Nephron progenitor cell (in vitro differentiated cells): Measurements from ENCODE around the gene CFAP157.

Experiments
- DNase-seq: peaks from one replicate; pipeline ENCODE4 v3.0.0; 2021
- H3K27ac Mint-ChIP-seq: 2 replicates; pipeline ENCODE4 v1.8.0; 2021; ENCODE audit warnings: mild to moderate bottlenecking, moderate library complexity, mixed read lengths
- H3K27me3 Mint-ChIP-seq: 2 replicates; pipeline ENCODE4 v1.8.0; 2021; ENCODE audit warnings: mild to moderate bottlenecking, low read depth, mixed read lengths; ENCODE audit not compliant: poor library complexity
- H3K36me3 Mint-ChIP-seq: 2 replicates; pipeline ENCODE4 v1.8.0; 2021; ENCODE audit warnings: low read depth, mixed read lengths
- H3K4me1 Mint-ChIP-seq: 2 replicates; pipeline ENCODE4 v1.8.0; 2021; ENCODE audit warnings: mixed read lengths
- H3K4me3 Mint-ChIP-seq: 2 replicates; pipeline ENCODE4 v1.8.0; 2021; ENCODE audit warnings: mild to moderate bottlenecking, moderate library complexity, mixed read lengths
- H3K9me3 Mint-ChIP-seq: 2 replicates; pipeline ENCODE4 v1.8.0; 2021; ENCODE audit warnings: mild to moderate bottlenecking, moderate library complexity, mixed read lengths
- TF ChIP-seq, protein P1 (sequence below): fragments of 200-600 bp; sonication (generic); IDR thresholded peaks from 2 replicates; pipeline ENCODE4 v1.5.0; 2021; ENCODE audit warnings: antibody characterized with exemption

Gene CFAP157

DNA sequence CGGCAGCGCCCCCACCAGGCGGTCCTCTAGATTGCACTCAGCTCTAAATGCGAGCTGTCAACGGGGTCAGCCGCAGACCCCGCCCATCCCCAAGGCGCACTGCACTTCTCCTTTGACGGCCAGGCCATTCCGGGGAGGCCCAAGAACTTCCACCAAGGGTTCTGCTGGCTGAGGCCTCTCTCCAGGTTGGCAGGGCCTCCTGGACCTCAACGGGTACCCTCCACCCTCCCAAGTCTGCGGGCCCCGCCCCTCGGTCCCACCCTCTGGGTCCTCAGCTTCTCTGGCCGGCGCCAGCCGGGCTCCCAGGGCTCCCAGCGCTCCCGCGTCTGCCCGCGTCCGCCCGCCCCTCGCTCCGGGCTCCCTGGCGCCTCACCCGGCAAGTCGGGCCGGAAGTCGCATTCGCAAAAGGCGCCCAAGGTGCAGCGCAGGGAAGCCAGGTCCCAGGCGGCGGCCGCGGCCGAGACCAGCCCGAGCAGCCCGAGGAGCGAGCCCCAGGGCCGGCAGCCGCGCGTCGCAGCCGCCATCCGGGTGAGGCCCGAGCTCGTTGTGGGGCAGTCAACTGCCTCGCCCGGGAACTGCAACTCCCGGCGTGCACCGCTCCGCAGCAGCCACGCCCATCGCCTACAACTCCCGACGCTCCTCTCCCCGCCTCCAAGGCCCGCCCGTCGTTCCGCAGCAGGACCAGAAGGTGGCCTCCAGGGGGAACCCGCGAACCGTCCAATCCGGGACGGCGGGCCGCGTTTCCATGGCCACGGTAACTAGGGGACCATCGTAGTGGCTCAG is 28.1 kb downstream of the CFAP157 start, which contains the start of gene TOR2A:
Gene TOR2A (minus strand): TSS at position 548 of the 783 bp plus-strand sequence. CDS start 24 bp downstream, at position 524.
- no peaks in the 10 kb centered on the region for H3K9me3 Mint-ChIP-seq

DNA sequence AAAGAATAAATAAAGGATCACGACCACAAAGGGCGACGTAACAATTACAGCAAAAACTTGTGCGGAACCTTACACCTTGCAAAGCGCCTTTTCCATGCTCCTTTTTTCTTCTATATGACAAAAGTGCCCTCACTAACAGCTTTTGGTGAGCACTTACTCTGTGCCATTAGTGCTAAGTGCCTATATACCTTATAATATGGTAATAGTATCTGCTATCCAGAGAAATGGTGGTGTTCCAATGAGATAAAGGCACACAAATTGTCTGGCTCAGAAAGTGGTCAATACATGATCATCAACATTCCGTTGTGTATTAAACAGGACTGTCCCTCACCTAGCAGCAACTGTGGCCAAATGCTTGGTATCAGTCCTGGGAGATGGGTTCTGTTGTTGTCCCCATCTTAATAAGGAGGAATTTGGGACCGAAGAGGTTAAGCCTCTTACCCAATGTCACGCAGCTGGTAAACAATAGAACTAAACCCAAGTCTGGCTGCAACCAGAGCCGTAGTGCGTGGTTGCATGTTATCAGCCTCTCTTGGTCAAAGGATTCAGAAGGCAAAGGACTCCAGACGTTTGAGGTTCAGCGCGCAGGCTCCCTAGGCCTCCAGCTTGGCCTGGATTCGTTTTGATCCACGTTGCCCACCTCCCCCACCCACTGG is 28.9 kb downstream of the CFAP157 start:
- TF ChIP-seq, protein P1, sequence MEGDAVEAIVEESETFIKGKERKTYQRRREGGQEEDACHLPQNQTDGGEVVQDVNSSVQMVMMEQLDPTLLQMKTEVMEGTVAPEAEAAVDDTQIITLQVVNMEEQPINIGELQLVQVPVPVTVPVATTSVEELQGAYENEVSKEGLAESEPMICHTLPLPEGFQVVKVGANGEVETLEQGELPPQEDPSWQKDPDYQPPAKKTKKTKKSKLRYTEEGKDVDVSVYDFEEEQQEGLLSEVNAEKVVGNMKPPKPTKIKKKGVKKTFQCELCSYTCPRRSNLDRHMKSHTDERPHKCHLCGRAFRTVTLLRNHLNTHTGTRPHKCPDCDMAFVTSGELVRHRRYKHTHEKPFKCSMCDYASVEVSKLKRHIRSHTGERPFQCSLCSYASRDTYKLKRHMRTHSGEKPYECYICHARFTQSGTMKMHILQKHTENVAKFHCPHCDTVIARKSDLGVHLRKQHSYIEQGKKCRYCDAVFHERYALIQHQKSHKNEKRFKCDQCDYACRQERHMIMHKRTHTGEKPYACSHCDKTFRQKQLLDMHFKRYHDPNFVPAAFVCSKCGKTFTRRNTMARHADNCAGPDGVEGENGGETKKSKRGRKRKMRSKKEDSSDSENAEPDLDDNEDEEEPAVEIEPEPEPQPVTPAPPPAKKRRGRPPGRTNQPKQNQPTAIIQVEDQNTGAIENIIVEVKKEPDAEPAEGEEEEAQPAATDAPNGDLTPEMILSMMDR, result no peak
- Mint-ChIP-seq H3K4me1 (peaks cover 10% of the 10 kb centered on the region), H3K9me3 (no peaks in the 10 kb centered on the region), H3K27ac (no peak overlapping the region), H3K27me3 (peaks cover 23% of the 10 kb centered on the region), H3K36me3 (no peaks in the 10 kb centered on the region), H3K4me3 (peak overlapping the region; percentile 84)
- DNase-seq, result no peak

More for the DNA sequence above, 28.1 kb downstream of the CFAP157 start, which contains the start of gene TOR2A:
- no peaks in the 10 kb centered on the region for H3K36me3 Mint-ChIP-seq
- peaks cover 10% of the 10 kb centered on the region for H3K4me1 Mint-ChIP-seq
- TF ChIP-seq, protein P1, result peak; percentile 88
- peak within 1 kb of the TSS; percentile 84 for H3K4me3 Mint-ChIP-seq
- DNase-seq, result peak; percentile 99
- peaks cover 22% of the 10 kb centered on the region for H3K27me3 Mint-ChIP-seq
- no peak within 1 kb of the TSS for H3K27ac Mint-ChIP-seq

DNA sequence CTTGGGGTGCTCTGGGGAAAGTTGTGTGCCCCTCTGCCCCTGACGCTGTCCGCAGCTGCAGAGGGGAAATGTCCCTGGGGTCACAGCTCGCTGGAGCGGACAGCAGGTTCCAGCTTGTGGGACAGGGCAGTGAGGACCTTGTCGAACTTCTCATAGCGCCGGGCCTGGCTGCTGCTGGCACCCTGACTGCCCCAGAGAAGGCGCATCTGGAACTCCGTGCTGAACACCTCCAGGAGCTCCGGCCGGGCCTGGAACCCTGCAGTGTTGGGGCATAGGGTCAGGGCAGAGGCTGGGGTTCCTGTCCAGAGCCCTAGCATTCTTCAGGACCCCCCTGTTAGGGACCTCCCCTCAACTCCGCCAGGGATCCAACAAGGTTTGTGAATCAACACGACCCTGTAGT is 31.9 kb downstream of the CFAP157 start:
- peaks cover 39% of the 10 kb centered on the region for H3K27me3 Mint-ChIP-seq
- H3K4me1 Mint-ChIP-seq, result peaks cover 28% of the 10 kb centered on the region
- TF ChIP-seq, protein P1, result no peak

DNA sequence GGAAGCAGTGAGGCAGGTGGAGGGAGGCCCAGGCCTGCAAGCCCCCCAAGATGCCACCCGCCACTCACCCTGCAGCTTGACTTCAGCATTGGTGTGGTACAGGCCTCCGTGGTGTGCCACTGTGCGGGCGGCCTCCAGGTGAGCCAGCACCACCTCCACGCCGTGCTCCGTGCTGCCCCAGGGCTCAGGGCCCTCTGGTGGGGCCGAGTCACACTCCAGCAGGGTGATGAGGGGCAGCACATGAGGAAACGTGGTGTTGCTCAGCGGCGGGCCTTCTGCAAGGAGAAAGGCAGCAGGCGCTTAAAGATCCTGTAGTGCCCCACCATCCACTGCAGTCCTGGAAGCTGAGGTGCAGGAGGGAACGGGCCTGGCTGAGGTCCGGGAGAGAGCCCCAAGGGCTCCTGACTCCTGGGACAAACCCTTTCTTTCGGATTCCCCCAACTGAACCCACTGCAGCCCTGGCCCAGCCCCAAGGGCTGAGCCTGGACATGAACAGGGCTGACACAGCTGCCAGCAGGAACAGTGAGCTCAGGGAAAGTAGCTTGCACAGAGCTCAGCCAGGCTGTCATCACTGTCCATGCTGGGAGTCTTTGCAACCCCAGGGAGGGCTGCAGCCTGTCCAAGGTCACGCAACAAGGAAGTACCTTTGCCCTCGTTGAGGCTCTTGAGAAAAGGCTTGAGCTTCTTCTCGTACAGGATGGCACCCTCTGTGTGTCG is 33.0 kb downstream of the CFAP157 start:
- no peak for DNase-seq
- Mint-ChIP-seq H3K36me3 (no peaks in the 10 kb centered on the region), H3K4me1 (peaks cover 24% of the 10 kb centered on the region), H3K4me3 (no peak overlapping the region), H3K27ac (no peak overlapping the region), H3K9me3 (no peaks in the 10 kb centered on the region), H3K27me3 (peaks cover 42% of the 10 kb centered on the region)
- TF ChIP-seq, protein P1, result no peak

More for the DNA sequence above, 31.9 kb downstream of the CFAP157 start:
- Mint-ChIP-seq H3K36me3 (no peaks in the 10 kb centered on the region), H3K27ac (no peak overlapping the region), H3K4me3 (no peak overlapping the region), H3K9me3 (no peaks in the 10 kb centered on the region)
- no peak for DNase-seq

DNA sequence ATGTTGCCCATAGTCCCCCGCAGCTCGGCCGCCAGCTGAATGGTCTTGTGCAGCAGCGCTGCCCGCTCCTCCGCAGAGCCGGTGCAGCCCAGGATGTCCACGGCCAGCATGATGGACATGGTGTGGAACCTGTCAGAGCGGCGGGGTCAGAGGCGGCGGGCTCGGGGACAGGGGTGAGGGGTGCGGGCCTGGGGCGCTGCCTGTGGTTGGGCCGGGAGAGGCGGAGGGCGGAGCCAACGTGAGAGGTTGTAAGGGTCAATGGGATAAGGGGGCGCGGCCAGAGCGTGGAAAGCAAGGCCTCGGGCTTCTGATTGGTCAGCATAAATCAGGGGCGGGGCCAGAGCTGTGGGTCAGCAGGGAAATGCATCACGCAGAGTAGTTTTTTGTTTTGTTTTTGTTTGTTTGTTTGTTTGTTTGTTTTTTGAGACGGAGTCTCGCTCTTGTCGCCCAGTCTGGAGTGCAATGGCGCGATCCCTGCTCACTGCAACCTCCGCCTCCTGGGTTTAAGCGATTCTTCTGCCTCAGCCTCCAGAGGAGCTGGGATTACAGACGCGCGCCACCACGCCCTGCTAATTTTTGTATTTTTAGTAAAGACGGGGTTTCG is 35.1 kb downstream of the CFAP157 start:
- peak overlapping the region; percentile 68 for H3K27ac Mint-ChIP-seq
- H3K9me3 Mint-ChIP-seq, result no peaks in the 10 kb centered on the region
- H3K4me3 Mint-ChIP-seq, result peak overlapping the region; percentile 79
- H3K36me3 Mint-ChIP-seq, result no peaks in the 10 kb centered on the region
- peaks cover 46% of the 10 kb centered on the region for H3K27me3 Mint-ChIP-seq
- DNase-seq, result peak; percentile 97
- TF ChIP-seq, protein P1, result no peak
- peaks cover 27% of the 10 kb centered on the region for H3K4me1 Mint-ChIP-seq
